Suppressor macrophage treated with lipopolysaccharide for 4 hours (primary cell): ENCODE results near the gene RIPK1.
A peak's percentile ranks its signal among the peaks of the same experiment; 100 is the strongest.
"Not testable (repeated sequence)": the region's sequence is repeated elsewhere in the genome, so short reads cannot be mapped to it uniquely, and the experiment has no call there.

Experiments
- DNase-seq: peaks from one replicate; pipeline ENCODE4 v3.0.0-alpha.2; 2020

RIPK1 gene

DNA sequence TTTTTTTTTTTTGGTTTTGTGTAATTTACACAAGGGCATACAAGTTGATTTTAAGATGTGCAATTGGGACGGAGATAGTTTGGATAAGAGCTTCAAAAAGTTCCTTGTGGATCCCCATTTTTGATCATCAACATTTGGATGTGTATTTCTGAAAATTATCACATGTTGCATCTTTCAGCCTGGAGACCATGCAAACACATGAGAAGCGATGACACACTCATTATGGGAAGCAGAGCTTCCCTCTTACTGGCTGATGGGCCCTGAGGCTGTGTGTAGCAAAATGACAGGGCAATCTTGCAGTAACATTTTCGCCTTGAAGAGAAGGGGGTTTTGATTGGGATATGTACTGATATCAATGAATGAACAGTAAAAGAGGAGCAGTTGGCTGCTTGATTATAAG, 22.0 kb upstream of the RIPK1 start:
- DNase-seq, result peak; percentile 80

GRCh38 chr6:3048009-3048408, 20.3 kb upstream of the RIPK1 start:
- not testable (repeated sequence) for DNase-seq

GRCh38 chr6:3052481-3053230, 15.6 kb upstream of the RIPK1 start:
- DNase-seq, result no peak

DNA sequence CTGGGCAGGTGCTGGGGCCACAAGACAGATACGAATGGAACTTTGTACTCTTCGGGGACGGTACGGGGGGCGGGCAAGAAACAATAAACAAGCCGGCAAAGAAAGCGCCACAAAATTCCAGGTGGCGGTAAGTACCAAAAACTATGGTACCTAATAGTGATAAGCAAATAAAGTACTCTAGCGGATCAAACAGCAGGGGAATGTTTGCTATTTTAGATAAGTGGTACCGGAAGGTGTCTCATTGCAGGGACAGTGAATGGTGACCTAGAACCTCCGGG, 15.1 kb upstream of the RIPK1 start:
- no peak for DNase-seq

DNA sequence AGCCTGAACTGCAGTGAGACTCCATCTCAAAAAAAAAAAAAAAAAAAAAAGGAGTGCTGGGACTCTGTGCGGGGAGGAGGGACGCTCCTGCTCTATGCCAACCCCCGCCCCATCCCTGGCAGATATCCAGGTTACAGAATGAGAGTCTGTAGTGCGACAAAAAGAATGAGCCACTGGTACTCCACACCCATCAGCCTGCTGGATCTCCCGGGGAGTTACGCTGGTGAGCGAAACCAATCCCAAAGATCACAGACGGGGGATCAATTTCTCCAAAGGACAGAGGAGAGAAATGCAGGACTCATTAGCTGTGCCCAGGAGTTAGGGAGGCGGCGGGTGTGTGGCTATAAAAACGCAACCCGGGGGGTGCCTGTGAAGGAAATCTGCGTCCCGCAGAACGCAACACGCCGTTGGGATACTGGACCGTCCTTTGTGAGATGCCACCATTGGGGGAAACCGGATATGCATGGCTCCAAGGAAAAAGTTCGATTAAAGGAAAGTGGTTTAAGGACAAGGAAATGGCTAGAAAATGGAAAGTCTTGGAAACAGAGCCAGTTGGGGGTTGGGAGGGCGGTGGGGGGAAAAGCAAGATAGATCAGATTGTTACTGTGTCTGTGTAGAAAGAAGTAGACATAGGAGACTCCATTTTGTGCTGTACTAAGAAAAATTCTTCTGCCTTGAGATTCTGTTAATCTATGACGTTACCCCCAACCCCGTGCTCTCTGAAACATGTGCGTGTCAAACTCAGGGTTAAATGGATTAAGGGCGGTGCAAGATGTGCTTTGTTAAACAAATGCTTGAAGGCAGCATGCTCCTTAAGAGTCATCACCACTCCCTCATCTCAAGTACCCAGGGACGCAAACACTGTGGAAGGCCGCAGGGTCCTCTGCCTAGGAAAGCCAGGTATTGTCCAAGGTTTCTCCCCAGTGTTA, 13.8 kb upstream of the RIPK1 start:
- not testable (repeated sequence) for DNase-seq

DNA sequence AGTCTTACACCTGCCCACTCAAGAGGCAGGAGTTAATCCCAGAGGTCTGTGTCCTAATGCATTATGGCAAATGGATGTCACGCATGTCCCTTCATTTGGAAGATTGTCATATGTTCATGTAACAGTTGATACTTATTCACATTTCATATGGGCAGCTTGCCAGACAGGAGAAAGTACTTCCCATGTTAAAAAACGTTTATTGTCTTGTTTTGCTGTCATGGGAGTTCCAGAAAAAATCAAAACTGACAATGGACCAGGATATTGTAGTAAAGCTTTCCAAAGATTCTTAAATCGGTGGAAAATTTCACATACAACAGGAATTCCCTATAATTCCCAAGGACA, 13.2 kb upstream of the RIPK1 start:
- not testable (repeated sequence) for DNase-seq

DNA sequence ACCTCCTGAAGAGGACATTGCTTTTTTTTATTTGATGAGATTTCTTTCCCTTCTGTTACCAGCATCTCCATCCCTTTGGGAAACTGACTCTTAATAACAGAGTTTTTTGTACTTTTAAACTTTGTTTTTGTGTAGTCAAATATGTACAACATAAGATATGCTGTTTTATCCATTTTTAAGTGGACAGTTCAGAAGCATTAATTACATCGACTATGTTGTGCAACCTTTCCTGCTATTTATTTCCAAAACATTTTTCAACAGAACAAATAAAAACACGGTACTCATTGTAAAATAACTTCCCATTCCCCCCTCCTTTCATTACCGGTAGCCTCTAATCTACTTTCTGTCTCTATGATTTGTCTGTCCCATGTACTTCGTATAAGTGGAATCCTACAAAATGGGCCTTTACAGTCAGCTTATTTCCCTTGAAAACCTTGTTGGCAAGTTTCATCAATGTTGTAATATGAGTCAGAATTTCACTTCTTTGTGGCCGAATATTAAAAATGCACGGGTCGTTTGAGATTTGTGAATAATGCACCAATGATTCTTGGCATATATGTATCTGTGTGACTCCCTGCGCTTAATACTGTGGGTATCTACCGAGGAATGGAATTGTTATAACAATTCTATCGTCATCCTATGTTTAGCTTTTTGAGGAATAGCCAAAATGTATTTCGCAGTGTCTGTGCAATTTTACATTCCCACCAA, 11.1 kb upstream of the RIPK1 start:
- no peak for DNase-seq

- peak; percentile 35 for DNase-seq
Observed at GRCh38 chr6:3058957-3059356, 9.3 kb upstream of the RIPK1 start.

- not testable (repeated sequence) for DNase-seq
Observed at GRCh38 chr6:3060092-3060491, 8.2 kb upstream of the RIPK1 start.

- DNase-seq, result no peak
Observed at GRCh38 chr6:3061501-3061941, 6.8 kb upstream of the RIPK1 start.

GRCh38 chr6:3063340-3063732, 5.0 kb upstream of the RIPK1 start:
- not testable (repeated sequence) for DNase-seq

DNA sequence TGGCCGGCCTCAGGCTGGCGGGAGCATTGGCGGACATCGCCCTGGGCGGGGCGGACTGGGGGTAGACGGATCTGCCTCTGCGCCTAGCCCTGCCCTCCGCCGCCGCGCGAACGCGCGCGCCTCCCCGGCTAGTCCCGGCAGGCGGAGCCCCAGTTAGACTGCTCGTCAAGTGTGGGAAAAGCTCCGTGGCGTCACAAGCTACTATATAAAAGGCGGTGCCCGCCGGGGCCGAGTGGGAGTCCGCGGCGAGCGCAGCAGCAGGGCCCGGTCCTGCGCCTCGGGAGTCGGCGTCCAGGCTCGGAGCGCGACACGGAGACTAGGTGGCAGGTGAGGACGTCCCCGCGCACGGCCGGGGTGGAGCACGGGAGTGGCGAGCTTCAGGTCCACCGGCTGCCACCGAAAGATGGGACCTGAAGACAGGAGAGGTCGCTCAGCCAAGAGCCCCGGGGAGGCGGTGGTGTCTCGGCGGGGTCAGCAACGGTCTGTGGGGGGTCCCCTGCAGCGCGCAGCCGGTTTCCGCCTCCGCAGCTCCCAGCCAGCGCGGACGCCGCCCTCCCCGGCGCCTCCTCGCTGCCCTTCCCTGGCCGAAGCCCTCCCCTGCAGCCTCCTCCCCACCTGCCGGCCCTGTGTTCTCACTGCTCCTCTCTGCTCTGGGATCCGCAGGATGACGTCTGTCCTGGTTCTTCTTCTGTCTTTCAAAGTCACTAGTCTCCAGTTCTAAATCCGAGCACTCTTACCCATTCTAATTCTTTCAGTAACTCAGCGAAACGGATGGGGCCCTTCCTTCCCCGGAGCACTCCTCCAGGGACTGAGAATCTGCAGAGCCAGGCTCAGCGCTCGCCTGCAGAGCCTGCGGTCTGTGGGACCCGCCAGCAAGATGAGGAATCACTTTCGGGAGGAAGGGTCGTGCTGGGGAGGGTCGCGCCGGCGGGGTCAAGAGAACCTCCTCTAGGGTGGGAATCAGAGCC, 4.3 kb upstream of the RIPK1 start:
- peak; percentile 99 for DNase-seq

DNA sequence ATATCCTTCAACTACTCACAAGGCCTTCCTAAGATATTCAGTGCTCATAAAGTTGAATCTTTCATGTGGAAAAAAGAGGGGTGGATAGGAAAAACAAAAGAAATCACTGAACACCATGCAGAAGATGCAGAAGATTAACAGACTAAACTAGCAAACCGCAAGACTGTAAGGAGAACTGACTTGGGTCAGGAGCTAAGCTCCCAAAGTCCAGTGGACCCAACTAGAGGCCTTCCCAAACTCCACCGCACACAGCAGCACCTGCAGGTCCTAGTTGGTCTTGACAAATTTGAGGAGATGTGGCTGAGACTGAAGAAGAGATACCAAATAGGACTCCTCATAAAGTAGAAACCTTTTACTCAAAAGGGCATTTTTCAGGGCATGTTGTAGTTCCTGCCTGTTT, 3.3 kb downstream of the RIPK1 start:
- no peak for DNase-seq

GRCh38 chr6:3072798-3073197, 4.5 kb downstream of the RIPK1 start:
- DNase-seq, result no peak

DNA sequence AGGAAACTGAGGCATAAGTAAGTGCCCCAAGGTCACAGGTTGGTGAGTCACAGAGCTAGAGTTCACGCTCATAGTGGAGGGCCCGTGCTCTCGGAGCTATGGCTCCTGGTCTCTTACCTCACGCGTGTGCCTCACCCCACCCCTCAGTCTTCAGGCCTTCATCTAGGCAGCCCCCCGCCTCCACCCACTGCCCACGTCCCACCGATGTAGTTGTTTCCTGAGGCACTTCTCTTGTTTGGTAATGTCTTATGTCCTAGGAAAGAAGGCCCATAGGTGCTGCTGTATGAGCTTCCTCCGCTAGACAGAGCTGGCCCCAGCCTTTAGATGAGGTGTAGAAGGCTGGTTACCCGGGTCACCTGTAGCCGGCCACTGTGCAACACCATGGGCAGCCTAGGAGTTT, 5.1 kb downstream of the RIPK1 start:
- no peak for DNase-seq

DNA sequence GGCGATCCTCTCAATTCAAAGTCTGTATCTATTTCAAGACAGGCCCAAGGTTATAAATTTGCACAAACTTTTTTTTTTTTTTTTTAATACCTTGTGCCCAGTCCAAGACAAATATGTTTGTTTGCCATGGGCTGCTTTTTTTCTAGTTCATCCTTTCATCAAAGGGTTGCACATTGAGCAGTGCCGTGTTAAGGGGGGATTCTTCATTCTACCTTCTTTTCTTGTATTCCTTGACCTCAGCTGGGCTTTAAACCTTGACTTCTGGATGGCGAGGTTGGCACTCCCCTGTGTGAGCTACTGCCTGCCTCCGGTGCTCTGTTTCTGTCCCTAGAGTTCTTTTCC, 7.4 kb downstream of the RIPK1 start:
- DNase-seq, result no peak

DNA sequence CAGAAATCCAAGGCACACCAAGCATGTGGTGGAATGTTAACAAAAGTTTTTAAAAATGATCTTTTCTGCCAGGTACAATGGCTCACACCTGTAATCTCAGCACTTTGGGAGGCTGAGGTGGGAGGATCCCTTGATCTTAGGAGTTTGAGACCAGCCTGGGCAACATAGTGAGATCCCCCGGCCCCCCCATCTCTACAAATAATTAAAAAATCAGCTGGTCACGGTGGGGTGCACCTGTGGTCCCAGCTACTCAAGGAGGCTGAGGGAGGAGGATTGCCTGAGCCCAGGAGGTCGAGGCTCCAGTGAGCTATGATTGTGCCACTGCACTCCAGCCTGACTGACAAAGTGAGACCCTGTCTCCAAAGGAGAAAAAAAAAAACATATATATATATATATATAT, 8.0 kb downstream of the RIPK1 start:
- DNase-seq, result no peak

DNA sequence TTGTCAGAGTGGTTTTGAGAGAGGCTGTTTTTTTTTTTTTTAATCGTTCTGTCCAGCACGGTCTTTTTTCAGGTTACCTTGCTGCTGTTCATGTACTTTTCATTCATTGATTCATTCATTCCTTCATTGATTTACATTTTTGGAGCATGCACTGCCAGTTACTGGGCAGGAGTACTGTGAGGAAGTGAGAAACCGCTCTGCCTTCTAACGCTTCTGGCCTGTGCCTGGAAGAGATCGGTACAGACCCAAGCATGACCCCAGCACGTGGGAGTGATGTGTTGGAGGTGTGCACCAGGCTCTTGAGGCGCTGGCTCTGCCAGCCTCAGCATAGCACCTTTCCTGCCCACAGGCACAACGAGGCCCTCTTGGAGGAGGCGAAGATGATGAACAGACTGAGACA, 9.1 kb downstream of the RIPK1 start:
- no peak for DNase-seq

DNA sequence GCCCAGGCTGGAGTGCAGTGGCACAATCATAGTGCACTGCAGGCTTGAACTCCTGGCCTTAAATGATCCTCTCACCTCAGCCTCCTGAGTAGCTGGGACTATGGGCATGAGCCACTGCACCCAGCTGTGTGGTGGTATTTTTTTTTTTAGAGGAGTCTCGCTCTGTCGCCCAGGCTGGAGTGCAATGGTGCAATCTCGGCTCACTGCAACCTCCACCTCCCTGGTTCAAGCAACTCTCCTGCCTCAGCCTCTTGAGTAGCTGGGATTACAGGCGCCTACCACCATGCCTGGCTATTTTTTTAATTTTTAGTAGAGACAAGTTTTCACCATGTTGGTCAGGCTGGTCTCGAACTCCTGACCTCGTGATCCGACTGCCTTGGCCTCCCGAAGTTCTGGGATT, 10.7 kb downstream of the RIPK1 start:
- not testable (repeated sequence) for DNase-seq

GRCh38 chr6:3079682-3080081, 11.4 kb downstream of the RIPK1 start:
- DNase-seq, result no peak

GRCh38 chr6:3081960-3082359, 13.7 kb downstream of the RIPK1 start:
- DNase-seq, result peak; percentile 86

DNA sequence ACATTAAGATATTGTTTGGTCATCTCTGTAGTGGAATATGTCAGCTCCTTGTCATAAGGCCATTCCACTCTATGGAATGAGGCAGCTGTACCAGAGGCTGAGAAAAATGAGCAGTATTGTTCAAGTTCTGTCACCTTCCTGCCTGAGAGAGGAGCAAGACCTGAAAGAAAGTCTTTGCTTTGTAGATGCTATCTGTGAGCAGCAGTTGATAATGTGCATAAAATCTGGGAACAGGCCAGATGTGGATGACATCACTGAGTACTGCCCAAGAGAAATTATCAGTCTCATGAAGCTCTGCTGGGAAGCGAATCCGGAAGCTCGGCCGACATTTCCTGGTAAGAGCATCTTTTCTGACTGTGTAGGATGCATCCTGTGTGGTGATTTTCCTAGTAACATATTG, 16.8 kb downstream of the RIPK1 start:
- DNase-seq, result no peak
